ENCODE data around the gene PPP1R27. TPM values are rescaled to one million over a fixed set of nuclear protein-coding genes. Genes with fewer than 3 reads are reported as not detected.

Gene PPP1R27
- total and polyA plus RNA-seq, 9 of the 15 experiments (the other 6 are each of a cell fraction or from before 2014, with no cell fraction given) = 0.29 to 6.9 (median 1.5) TPM; not detected in 2

- no peak for TF ChIP-seq NR1H2 (CRISPR knock-in tag; IDR thresholded peaks at IDR 0.05)
- TF ChIP-seq MYBL2 (IDR thresholded peaks at IDR 0.05; ENCODE audit: low read depth) = no peak
- no peak for TF ChIP-seq MYBL2 (CRISPR knock-in tag; IDR thresholded peaks at IDR 0.05; ENCODE audit: borderline replicate concordance)
- TF ChIP-seq BRCA1 (IDR thresholded peaks at IDR 0.05) = no peak
- no peak for TF ChIP-seq BRCA1 (CRISPR knock-in tag; IDR thresholded peaks at IDR 0.05)
- no peak for TF ChIP-seq RHOXF2B (CRISPR knock-in tag; conservative IDR thresholded peaks at IDR 0.05)
- no peak for TF ChIP-seq POLR3G (IDR thresholded peaks at IDR 0.05; ENCODE audit: extremely low read depth, insufficient read length, insufficient replicate concordance)
- no peak for TF ChIP-seq TAL1 (IDR thresholded peaks at IDR 0.05)
- no peak for TF ChIP-seq ZNF384 (IDR thresholded peaks at IDR 0.05; ENCODE audit: low read depth, low read length)
- no peak for TF ChIP-seq ID3 (CRISPR knock-in tag; IDR thresholded peaks at IDR 0.05)
- TF ChIP-seq ID3 (tag; IDR thresholded peaks at IDR 0.05) = no peak
- TF ChIP-seq ZNF174 (CRISPR knock-in tag; IDR thresholded peaks at IDR 0.05) = no peak
- Histone ChIP-seq H3K27ac (ENCODE audit: extremely low read depth, low read depth, low read length) (no peak overlapping the region), H3K9me3 (replicated peaks; ENCODE audit: control insufficient read depth, insufficient read depth, low read depth, low read length) (no peaks in the 10 kb centered on the region), H3K9me1 (ENCODE audit: control insufficient read depth, insufficient read depth, low read length) (no peaks in the 10 kb centered on the region), H3K4me3 (no peak overlapping the region), H3K79me2 (ENCODE audit: control insufficient read depth, insufficient read depth, low read length) (peaks cover 66% of the 10 kb centered on the region), H3K36me3 (ENCODE audit: control insufficient read depth, insufficient read depth, low read length) (peaks cover 69% of the 10 kb centered on the region), H3K4me1 (replicated peaks in 1 of 2; ENCODE audit: control insufficient read depth in 2 of 2, insufficient read depth in 2 of 2, low read length in 2 of 2) (peaks cover 35 to 79% of the 10 kb centered on the region in 2 experiments), H3K27me3 (ENCODE audit: control insufficient read depth in 2 of 2, insufficient read depth in 2 of 2, low read length in 2 of 2) (no peaks in the 10 kb centered on the region), H4K20me1 (replicated peaks; ENCODE audit: control insufficient read depth, insufficient read depth, low read length) (peaks cover 40% of the 10 kb centered on the region), H3K4me2 (ENCODE audit: insufficient read depth, low read length) (no peak overlapping the region), H3K9ac (ENCODE audit: insufficient read depth in 1 of 2, low read depth in 2 of 2, low read length in 2 of 2) (peak overlapping the region in 1 of 2 experiments; percentile 80; a peak in 2 of 4 replicates), H2AFZ (ENCODE audit: low read depth, low read length) (no peak overlapping the region)
- DNase-seq (ENCODE audit: extremely low read depth in 1 of 4, low spot score in 3 of 4) (no peak), ATAC-seq (no peak), FAIRE-seq (no peak)
- intact Hi-C loops (cut with micrococcal nuclease) (no loop called here), in situ Hi-C loops (cut with MboI) (no loop called here)
- BruUV-seq (replicated peaks) = no TSS peak
- WGBS (ENCODE audit: insufficient coverage, low coverage, missing lambda C conversion rate) = 88% methylated on average over 8 of the region's 8 CpGs
- POLR2A ChIA-PET = interaction anchor here (0.6 to 1.4 kb wide), 5 partner anchors 13 to 182 kb away, joined by 3 to 5 read pairs (median 3); partner anchors contain the start of genes ARL16, HGS and SIRT7
- CTCF ChIA-PET (ENCODE audit: low intra/inter-chr PET ratio) = no interaction called here
Measured at GRCh38 chr17:81865358-81865732, 30.5 kb upstream of the PPP1R27 start.
